CD4-positive, alpha-beta T cell treated with Interleukin-2 at 100 ng/mL for 4 hours (primary cell): ENCODE measurements around the gene MYO9A.

Experiments
- DNase-seq: peaks from one replicate; pipeline ENCODE4 v3.0.0-alpha.2; 2020; ENCODE audit warnings: low spot score

The MYO9A gene

GRCh38 chr15:71807691-71808091 is 310.3 kb downstream of the MYO9A start:
- DNase-seq = no peak

- no peak for DNase-seq
These were observed 310.8 kb downstream of the MYO9A start for GRCh38 chr15:71807125-71807629.

GRCh38 chr15:71806452-71806931 is 311.5 kb downstream of the MYO9A start:
- DNase-seq = no peak

- DNase-seq = no peak
These were observed 313.1 kb downstream of the MYO9A start for GRCh38 chr15:71804695-71805470.

- DNase-seq = no peak
These were observed 313.7 kb downstream of the MYO9A start for GRCh38 chr15:71804226-71804625.

- DNase-seq = no peak
These were observed 315.2 kb downstream of the MYO9A start for GRCh38 chr15:71802770-71803169.

GRCh38 chr15:71801935-71802655 is 315.9 kb downstream of the MYO9A start:
- DNase-seq = no peak

- DNase-seq = peak; percentile 2
These were observed 316.9 kb downstream of the MYO9A start for GRCh38 chr15:71800835-71801745.

GRCh38 chr15:71800190-71800589 is 317.8 kb downstream of the MYO9A start:
- no peak for DNase-seq

- DNase-seq = no peak
These were observed 319.3 kb downstream of the MYO9A start for GRCh38 chr15:71798641-71799040.

GRCh38 chr15:71792521-71792920 is 325.4 kb downstream of the MYO9A start:
- no peak for DNase-seq

GRCh38 chr15:71791975-71792374 is 326.0 kb downstream of the MYO9A start:
- DNase-seq = no peak

- DNase-seq = no peak
These were observed 327.9 kb downstream of the MYO9A start for GRCh38 chr15:71790081-71790480.

GRCh38 chr15:71789616-71790015 is 328.3 kb downstream of the MYO9A start:
- no peak for DNase-seq

GRCh38 chr15:71788646-71789579 is 329.0 kb downstream of the MYO9A start:
- DNase-seq = no peak

GRCh38 chr15:71786673-71787072 is 331.3 kb downstream of the MYO9A start:
- DNase-seq = no peak

GRCh38 chr15:71785996-71786395 is 332.0 kb downstream of the MYO9A start:
- no peak for DNase-seq

- no peak for DNase-seq
These were observed 333.2 kb downstream of the MYO9A start for GRCh38 chr15:71784719-71785118.

GRCh38 chr15:71782422-71783165 is 335.4 kb downstream of the MYO9A start:
- no peak for DNase-seq

- DNase-seq = no peak
These were observed 336.0 kb downstream of the MYO9A start for GRCh38 chr15:71781965-71782265.
